Mesendoderm (in vitro differentiated cells): ENCODE measurements around the gene CDK3.
A peak's percentile ranks its signal among the peaks of the same experiment; 100 is the strongest.

Experiments
- DNase-seq: peaks from one replicate; pipeline ENCODE4 v3.0.0; 2013
- H2AK5ac ChIP-seq: 2 replicates; pipeline ENCODE4 v1.6.1; 2013; ENCODE audit warnings: low read length, inconsistent platforms
- H2BK120ac ChIP-seq: 2 replicates; pipeline ENCODE4 v1.6.1; 2013; ENCODE audit warnings: low read depth, mild to moderate bottlenecking, low read length, moderate library complexity, mixed read lengths
- H2BK15ac ChIP-seq: replicated peaks from 2 replicates; pipeline ENCODE4 v1.6.1; 2013; ENCODE audit warnings: low read depth, mild to moderate bottlenecking, moderate library complexity
- H2BK5ac ChIP-seq: 2 replicates; pipeline ENCODE4 v1.6.1; 2013; ENCODE audit warnings: low read length, inconsistent platforms
- H3K18ac ChIP-seq: 2 replicates; pipeline ENCODE4 v1.6.1; 2013; ENCODE audit warnings: mild to moderate bottlenecking, low read length, mixed read lengths
- H3K23ac ChIP-seq: one replicate; pipeline ENCODE4 v1.6.1; 2013; ENCODE audit warnings: low read length
- H3K27ac ChIP-seq: 2 replicates; pipeline ENCODE4 v1.5.1; 2013; ENCODE audit warnings: low read depth, mild to moderate bottlenecking, inconsistent platforms, low read length, moderate library complexity
- H3K27me3 ChIP-seq: 2 replicates; pipeline ENCODE4 v1.6.1; 2013; ENCODE audit warnings: low read length, control low read depth, mild to moderate bottlenecking, inconsistent platforms; ENCODE audit not compliant: insufficient read depth, poor library complexity
- H3K36me3 ChIP-seq: 2 replicates; pipeline ENCODE4 v1.6.1; 2013; ENCODE audit warnings: low read length, inconsistent platforms; ENCODE audit not compliant: control insufficient read depth, insufficient read depth
- H3K4ac ChIP-seq: one replicate; pipeline ENCODE4 v1.6.1; 2013; ENCODE audit warnings: low read depth, mild to moderate bottlenecking, low read length, moderate library complexity
- H3K4me1 ChIP-seq: 2 replicates; pipeline ENCODE4 v1.6.1; 2013; ENCODE audit warnings: low read depth, low read length, inconsistent platforms; ENCODE audit not compliant: control insufficient read depth
- H3K4me2 ChIP-seq: 2 replicates; pipeline ENCODE4 v1.6.1; 2013; ENCODE audit warnings: low read length
- H3K4me3 ChIP-seq: 2 replicates; pipeline ENCODE4 v1.5.1; 2013; ENCODE audit warnings: mild to moderate bottlenecking, low read length
- H3K56ac ChIP-seq: one replicate; pipeline ENCODE4 v1.6.1; 2013; ENCODE audit warnings: low read length
- H3K79me1 ChIP-seq: 2 replicates; pipeline ENCODE4 v1.6.1; 2013; ENCODE audit warnings: low read length, inconsistent platforms
- H3K79me2 ChIP-seq: 2 replicates; pipeline ENCODE4 v1.6.1; 2013; ENCODE audit warnings: mild to moderate bottlenecking, low read length; ENCODE audit not compliant: control insufficient read depth, insufficient read depth
- H3K9ac ChIP-seq: 2 replicates; pipeline ENCODE4 v1.6.1; 2013; ENCODE audit warnings: low read length, inconsistent platforms
- H4K5ac ChIP-seq: one replicate; pipeline ENCODE4 v1.6.1; 2013; ENCODE audit warnings: low read length
- H4K8ac ChIP-seq: one replicate; pipeline ENCODE4 v1.6.1; 2013; ENCODE audit warnings: low read depth, mild to moderate bottlenecking, control low read depth, low read length, moderate library complexity
- WGBS: extraction: QIAGEN DNeasy Blood & Tissue Kit; methylation state at CpG from one replicate; pipeline ENCODE4 v1.1.7; 2013; ENCODE audit warnings: low lambda C conversion rate, missing lambda C conversion rate; ENCODE audit not compliant: insufficient coverage; ENCODE audit errors: extremely low coverage; 5-methylcytosine and 5-hydroxymethylcytosine counted together

The CDK3 gene

GRCh38 chr17:76014100-76014924, 13.7 kb downstream of the CDK3 start:
- no peaks in the 10 kb centered on the region for H3K4me1 ChIP-seq
- no peak overlapping the region for H2AK5ac ChIP-seq
- no peaks in the 10 kb centered on the region for H3K36me3 ChIP-seq
- no peak overlapping the region for H3K4me2 ChIP-seq
- no peak overlapping the region for H2BK120ac ChIP-seq
- H3K4ac ChIP-seq: no peak overlapping the region
- no peak overlapping the region for H3K27ac ChIP-seq
- H3K56ac ChIP-seq: peak overlapping the region; percentile 52
- H3K4me3 ChIP-seq: no peak overlapping the region
- no peak overlapping the region for H2BK15ac ChIP-seq
- H3K23ac ChIP-seq: no peak overlapping the region
- H3K18ac ChIP-seq: no peak overlapping the region
- H3K79me2 ChIP-seq: no peaks in the 10 kb centered on the region
- no peak overlapping the region for H4K5ac ChIP-seq
- H4K8ac ChIP-seq: no peak overlapping the region
- peak; percentile 86 for DNase-seq
- H3K27me3 ChIP-seq: no peaks in the 10 kb centered on the region
- H3K9ac ChIP-seq: no peak overlapping the region
- WGBS: no CpG with 5 or more reads among the region's 19 CpGs
- H2BK5ac ChIP-seq: no peak overlapping the region
- H3K79me1 ChIP-seq: no peaks in the 10 kb centered on the region

- H3K56ac ChIP-seq: no peak overlapping the region
- H3K36me3 ChIP-seq: no peaks in the 10 kb centered on the region
- H3K27me3 ChIP-seq: no peaks in the 10 kb centered on the region
- H3K4me3 ChIP-seq: no peak overlapping the region
- no peak for DNase-seq
- no peak overlapping the region for H3K9ac ChIP-seq
- H3K23ac ChIP-seq: no peak overlapping the region
- no peak overlapping the region for H2BK120ac ChIP-seq
- H2BK15ac ChIP-seq: no peak overlapping the region
- no peak overlapping the region for H4K5ac ChIP-seq
- H3K18ac ChIP-seq: no peak overlapping the region
- H2BK5ac ChIP-seq: no peak overlapping the region
- no peaks in the 10 kb centered on the region for H3K4me1 ChIP-seq
- H3K27ac ChIP-seq: no peak overlapping the region
- no peak overlapping the region for H2AK5ac ChIP-seq
- H4K8ac ChIP-seq: no peak overlapping the region
- H3K79me2 ChIP-seq: no peaks in the 10 kb centered on the region
- WGBS: no CpG with 5 or more reads among the region's 26 CpGs
- H3K4me2 ChIP-seq: no peak overlapping the region
- no peak overlapping the region for H3K4ac ChIP-seq
- no peaks in the 10 kb centered on the region for H3K79me1 ChIP-seq
Measured at GRCh38 chr17:76014925-76015261, 14.2 kb downstream of the CDK3 start.

GRCh38 chr17:76017481-76018339, 17.1 kb downstream of the CDK3 start:
- Histone ChIP-seq H2BK120ac (no peak overlapping the region), H3K18ac (no peak overlapping the region), H3K27ac (no peak overlapping the region), H3K23ac (no peak overlapping the region), H3K4me3 (no peak overlapping the region), H3K79me1 (no peaks in the 10 kb centered on the region), H2AK5ac (no peak overlapping the region), H3K79me2 (no peaks in the 10 kb centered on the region), H3K9ac (no peak overlapping the region), H4K5ac (no peak overlapping the region), H2BK15ac (no peak overlapping the region), H3K4me2 (no peak overlapping the region), H3K4ac (no peak overlapping the region), H3K4me1 (no peaks in the 10 kb centered on the region), H3K56ac (no peak overlapping the region), H3K27me3 (no peaks in the 10 kb centered on the region), H4K8ac (no peak overlapping the region), H2BK5ac (no peak overlapping the region), H3K36me3 (no peaks in the 10 kb centered on the region)
- DNase-seq: no peak
- no CpG with 5 or more reads among the region's 21 CpGs for WGBS

- no CpG with 5 or more reads among the region's 11 CpGs for WGBS
- Histone ChIP-seq H4K8ac (no peak overlapping the region), H3K9ac (no peak overlapping the region), H3K4ac (no peak overlapping the region), H3K27me3 (no peaks in the 10 kb centered on the region), H3K79me1 (no peaks in the 10 kb centered on the region), H2BK5ac (no peak overlapping the region), H3K4me3 (no peak overlapping the region), H4K5ac (no peak overlapping the region), H3K27ac (no peak overlapping the region), H3K23ac (no peak overlapping the region), H3K36me3 (no peaks in the 10 kb centered on the region), H3K4me2 (no peak overlapping the region), H2BK15ac (no peak overlapping the region), H3K79me2 (no peaks in the 10 kb centered on the region), H3K18ac (no peak overlapping the region), H2BK120ac (no peak overlapping the region), H3K4me1 (no peaks in the 10 kb centered on the region), H3K56ac (no peak overlapping the region), H2AK5ac (no peak overlapping the region)
- no peak for DNase-seq
Measured at GRCh38 chr17:76018340-76018680, 17.7 kb downstream of the CDK3 start.

GRCh38 chr17:76018801-76019200, 18.1 kb downstream of the CDK3 start:
- H3K4me1 ChIP-seq: no peaks in the 10 kb centered on the region
- H3K36me3 ChIP-seq: no peaks in the 10 kb centered on the region
- no peak overlapping the region for H3K27ac ChIP-seq
- no peak for DNase-seq
- WGBS: no CpG with 5 or more reads among the region's 13 CpGs
- H3K79me2 ChIP-seq: no peaks in the 10 kb centered on the region
- H3K23ac ChIP-seq: no peak overlapping the region
- no peak overlapping the region for H4K8ac ChIP-seq
- no peaks in the 10 kb centered on the region for H3K27me3 ChIP-seq
- no peak overlapping the region for H2BK120ac ChIP-seq
- no peak overlapping the region for H3K4ac ChIP-seq
- no peak overlapping the region for H2BK15ac ChIP-seq
- H3K9ac ChIP-seq: no peak overlapping the region
- no peak overlapping the region for H2BK5ac ChIP-seq
- H3K56ac ChIP-seq: no peak overlapping the region
- H3K4me3 ChIP-seq: no peak overlapping the region
- no peak overlapping the region for H3K4me2 ChIP-seq
- H3K18ac ChIP-seq: no peak overlapping the region
- no peaks in the 10 kb centered on the region for H3K79me1 ChIP-seq
- no peak overlapping the region for H4K5ac ChIP-seq
- H2AK5ac ChIP-seq: no peak overlapping the region
